GM10847 (cell line): ENCODE measurements around the gene RCHY1.

Experiments used
- POLR2A ChIP-seq: IDR thresholded peaks from 2 replicates; pipeline ENCODE4 v1.6.1; 2011; ENCODE audit not compliant: insufficient read length; ENCODE audit errors: extremely low read depth

The RCHY1 gene

DNA sequence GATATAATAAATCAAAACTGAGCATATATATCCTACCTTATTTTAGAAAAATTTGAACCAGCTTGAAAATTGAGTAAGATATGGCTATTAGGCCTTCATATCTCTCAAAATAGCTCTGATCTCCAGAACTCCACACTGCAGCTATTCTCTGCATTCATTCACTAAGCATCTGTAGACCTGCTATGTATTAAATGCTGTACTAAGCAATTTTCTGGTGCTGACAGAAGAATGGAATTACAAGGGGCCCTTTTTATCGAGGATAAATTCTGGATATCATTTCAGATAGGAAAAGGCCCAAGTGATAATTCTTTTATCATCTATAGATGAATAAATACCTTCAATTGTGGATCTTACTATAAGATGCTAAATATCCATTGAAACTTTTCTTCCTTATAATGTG lies 1.9 kb upstream of the RCHY1 start:
- TF ChIP-seq POLR2A, result no peak

- no peak for TF ChIP-seq POLR2A
Measured at GRCh38 chr4:75514949-75515612, 878 bp upstream of the RCHY1 start.

GRCh38 chr4:75513526-75514130 lies 575 bp downstream of the RCHY1 start:
- TF ChIP-seq POLR2A, result no peak

GRCh38 chr4:75512386-75513211 lies 1.6 kb downstream of the RCHY1 start:
- no peak for TF ChIP-seq POLR2A

DNA sequence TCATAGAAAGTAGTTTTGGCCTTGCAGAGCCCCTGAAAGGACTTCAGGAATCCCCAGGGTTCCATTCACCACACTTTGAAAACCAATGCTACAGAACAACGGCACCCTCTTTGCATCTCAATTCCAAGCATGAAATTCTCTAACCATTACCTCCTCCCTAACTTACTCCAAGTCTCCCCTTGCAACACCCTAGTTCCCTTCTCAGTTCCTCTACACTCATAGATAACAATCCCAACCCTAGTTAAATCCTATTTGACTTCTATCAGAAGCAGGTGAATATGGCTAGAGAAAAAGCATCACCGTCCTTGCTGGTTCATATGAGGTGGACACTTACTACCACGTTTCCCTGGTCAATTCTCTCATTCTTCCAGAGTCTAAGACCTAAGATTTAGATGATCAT lies 2.4 kb downstream of the RCHY1 start:
- no peak for TF ChIP-seq POLR2A

DNA sequence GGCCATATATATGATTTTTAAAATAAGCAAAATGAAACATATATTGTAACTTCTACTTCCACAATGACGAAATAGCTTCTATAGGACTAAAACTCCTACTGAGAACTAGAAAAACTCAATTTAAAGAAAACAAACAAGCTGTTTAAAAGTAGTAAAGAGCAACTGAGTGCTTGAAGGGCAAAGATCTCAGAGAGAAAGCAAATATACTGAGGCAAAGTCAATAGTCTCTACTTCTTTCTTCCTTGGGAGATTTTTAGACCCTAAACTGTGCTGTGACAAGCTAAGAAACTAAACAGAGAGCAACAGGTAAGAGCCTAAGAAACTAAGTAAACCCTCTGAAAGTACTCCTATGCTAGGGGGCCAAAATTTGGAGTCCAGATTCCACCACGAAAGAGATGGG lies 8.6 kb downstream of the RCHY1 start:
- no peak for TF ChIP-seq POLR2A

DNA sequence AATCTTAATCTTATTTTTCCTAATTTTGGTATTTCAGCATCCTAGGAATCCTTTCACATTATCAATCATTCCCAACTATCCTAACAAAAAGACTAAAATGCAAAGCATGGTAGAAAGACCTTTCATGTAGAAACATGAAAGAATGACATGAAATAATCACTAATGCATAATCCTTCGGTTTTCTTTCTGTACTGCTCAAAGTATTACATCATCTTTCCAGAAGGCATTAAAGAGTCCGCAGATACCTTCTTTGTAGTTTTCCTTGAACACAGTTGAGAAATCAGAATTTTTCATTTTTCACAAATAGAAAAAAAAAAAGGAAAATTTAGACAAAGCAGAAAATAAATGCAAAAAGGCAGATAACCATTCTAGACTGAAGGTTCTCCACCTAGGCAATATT lies 11.5 kb downstream of the RCHY1 start:
- TF ChIP-seq POLR2A, result no peak

DNA sequence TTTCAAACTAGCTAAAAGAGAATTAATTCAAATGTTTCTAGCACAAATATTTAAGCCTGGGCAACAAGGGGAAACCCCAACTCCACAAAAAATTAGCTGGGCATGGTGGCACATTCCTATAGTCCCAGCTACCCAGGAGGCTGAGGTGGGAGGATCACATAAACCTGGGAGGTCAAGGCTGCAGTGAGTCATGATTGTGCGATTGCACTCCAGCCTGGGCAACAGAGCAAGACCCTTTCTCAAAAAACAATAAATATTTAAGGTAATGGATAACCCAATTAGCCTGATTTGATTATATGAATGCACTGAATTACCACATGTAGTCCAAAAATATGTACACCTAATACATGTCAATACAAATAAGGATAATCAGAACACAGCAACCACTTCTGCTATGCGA lies 14.3 kb downstream of the RCHY1 start:
- no peak for TF ChIP-seq POLR2A

DNA sequence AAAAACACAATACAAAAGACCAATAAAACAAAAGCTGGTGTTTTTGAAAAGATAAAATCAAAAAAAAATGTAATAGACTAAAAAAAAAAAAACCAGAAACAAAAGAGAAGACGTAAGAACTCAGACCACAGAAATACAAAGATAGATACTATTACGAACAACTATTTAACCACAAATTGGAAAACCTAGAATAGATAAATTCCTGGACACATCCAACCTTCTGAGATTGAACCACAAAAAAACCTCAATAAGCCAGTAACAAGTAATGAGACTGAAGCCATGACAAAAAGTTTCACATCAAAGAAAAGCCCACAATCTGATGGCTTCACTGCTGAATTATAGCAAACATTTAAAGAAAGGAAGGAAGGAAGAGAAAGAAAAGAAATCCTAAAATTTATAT lies 16.2 kb downstream of the RCHY1 start:
- no peak for TF ChIP-seq POLR2A

DNA sequence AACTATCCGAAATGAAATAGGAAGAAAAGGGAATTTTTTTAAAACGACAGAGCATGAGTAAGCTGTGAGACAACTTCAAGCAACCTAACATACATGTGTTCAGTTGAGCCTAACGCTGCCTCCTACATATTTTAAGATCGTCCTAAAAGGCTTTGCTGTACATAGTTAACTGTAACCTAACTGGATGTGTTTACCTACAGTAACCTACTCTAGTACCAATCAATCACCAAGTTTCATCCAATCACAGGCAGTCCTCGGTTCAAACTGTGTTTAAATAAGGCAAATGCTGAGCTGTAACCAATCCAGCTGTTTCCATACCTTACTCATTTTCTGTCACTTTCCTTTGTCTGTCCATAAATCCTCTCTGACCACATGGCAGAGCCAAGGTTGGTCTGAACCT lies 17.1 kb downstream of the RCHY1 start:
- no peak for TF ChIP-seq POLR2A

DNA sequence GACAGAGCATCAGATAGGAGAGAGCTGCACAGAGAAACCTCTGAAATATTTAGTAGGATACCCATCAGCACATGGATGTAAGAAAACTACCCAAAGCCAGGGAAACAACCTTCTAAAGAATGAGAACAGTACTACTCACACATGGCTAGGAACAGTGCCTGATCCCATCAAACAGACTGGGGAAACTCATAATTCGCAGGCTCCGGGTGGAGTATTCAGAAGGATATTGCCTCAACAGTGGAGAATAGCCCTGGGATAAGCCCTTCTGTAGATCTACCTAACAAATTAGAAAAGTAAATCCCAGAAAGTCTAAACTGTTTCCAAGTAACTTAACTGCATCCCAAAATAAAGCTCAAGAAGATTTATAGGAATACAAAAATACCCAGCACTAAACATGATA lies 17.8 kb downstream of the RCHY1 start:
- no peak for TF ChIP-seq POLR2A

- no peak for TF ChIP-seq POLR2A
Measured at GRCh38 chr4:75495476-75495875, 18.7 kb downstream of the RCHY1 start.

GRCh38 chr4:75494563-75494962 lies 19.6 kb downstream of the RCHY1 start:
- no peak for TF ChIP-seq POLR2A

GRCh38 chr4:75490155-75490554 lies 24.0 kb downstream of the RCHY1 start:
- TF ChIP-seq POLR2A, result no peak

GRCh38 chr4:75484190-75484589 lies 30.0 kb downstream of the RCHY1 start:
- TF ChIP-seq POLR2A, result no peak

DNA sequence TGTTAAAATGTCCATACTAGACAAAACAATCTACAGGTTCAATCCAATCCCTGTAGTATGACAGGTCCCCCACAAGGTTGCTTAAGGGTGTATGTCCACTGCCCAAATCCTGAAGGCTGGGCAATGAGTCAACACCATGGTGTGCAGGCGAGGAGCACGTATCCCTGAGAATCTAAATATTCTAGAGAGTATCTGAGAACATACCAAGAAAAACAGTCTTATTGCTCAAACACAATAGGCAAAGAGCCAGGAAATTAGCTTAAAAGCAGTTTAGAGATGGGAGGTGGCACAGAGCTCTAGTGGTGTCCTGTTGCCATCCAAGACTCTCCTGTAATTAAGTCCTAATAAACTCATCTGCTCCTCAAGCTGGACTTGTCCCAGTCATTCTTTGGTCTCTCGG lies 37.0 kb downstream of the RCHY1 start:
- TF ChIP-seq POLR2A, result no peak

DNA sequence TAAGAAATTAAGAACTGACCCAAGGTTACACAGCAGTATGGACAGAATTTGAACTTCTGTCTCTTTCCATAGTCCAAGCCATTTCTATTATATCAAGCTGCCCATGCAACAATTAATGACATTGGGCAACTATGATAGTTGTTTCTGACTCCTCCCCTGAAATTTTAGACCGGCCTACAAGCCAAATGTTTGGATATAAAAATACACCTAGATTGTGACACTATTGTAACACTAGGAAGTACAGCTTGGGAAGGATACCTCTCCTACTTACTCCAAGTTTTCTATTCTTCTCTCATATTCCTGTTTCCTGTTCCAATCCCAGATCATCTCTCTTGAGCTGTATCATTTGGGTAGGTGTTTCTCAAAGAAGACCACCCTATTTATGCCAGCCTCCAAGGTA lies 43.5 kb downstream of the RCHY1 start:
- no peak for TF ChIP-seq POLR2A

DNA sequence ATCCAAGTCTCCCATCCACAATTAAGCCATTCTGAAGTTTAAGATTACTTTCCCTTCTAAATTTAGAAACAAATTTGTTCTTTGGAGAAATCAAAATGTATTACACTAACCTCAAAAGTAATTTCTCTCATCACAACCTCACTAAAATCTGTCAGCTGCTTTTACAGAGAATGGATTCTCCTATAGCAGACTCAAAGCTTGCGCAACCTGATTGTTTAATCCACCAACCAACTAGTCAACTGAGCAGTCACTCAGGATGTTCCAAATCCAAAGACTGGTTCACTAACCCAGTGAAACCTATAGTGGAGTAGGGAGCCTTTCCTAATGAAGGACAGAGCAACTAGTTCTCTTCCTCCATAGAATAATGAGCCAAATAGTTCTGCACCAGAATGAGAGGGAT lies 44.3 kb downstream of the RCHY1 start:
- TF ChIP-seq POLR2A, result no peak
